GM21723 (cell line): ENCODE data around the gene CSTA.

Experiments
- ATAC-seq: cut with Tn5 transposase; IDR thresholded peaks from one replicate; pipeline ENCODE4 v1.9.1; 2021; ENCODE audit warnings: mild to moderate bottlenecking, moderate library complexity; ENCODE audit not compliant: unreplicated experiment

CSTA gene

GRCh38 chr3:122374034-122374433, 49.0 kb downstream of the CSTA start:
- no peak for ATAC-seq

DNA sequence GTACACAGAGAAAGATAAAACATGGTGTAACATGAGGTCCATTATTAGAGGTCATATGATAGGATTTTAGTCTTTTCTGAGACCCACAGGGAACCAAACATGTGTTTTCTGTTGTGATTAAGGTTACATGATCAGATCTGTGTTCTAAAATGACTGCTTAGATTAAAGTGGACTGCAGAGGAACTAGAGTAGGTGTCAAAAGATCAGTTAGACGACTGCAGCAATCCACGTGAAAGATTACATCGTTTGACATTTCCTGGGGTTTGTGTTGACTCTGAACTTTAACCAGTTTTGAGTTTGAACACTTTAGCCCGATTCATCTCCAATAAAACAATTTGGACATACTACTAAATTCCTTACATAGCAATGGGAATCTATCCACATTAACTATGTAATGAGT, 52.9 kb downstream of the CSTA start:
- no peak for ATAC-seq

DNA sequence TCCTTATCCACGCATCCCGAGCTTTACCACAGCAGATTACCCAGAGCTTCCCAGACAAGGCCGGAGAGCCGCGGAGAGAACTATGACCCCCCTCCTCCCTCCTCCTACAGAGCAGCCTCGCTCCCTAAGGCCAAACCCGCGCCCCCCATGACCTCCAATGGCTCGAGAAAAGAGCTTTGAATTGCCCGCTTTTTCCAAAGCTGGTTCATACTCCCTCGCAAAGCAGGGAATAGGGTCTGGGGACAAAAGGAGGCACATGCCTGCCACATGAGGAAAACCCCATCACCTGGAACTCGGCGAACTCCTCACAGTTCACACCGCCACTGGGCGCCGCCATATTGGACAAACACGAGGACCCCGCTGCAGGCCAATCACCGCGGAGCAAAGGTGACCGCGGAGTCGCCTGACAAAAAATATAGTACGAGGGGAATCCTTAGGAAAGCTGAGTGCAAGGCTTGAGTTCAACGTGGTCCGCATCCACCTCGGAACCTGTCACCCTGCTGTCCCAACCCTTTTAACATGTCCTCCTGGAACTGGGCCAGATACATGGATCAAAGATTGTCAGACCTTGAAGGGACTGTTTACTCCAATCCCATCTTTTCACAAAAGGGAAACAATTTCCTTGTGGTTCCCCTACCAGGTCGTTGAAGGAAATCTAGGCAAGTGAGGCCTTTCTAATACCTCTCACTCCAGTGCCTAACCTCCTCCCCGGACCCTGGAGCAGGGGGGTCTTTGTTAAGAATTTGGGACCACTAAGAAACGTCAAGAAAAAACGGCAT, 58.0 kb downstream of the CSTA start, which contains the start of gene MIX23:
Gene MIX23, minus strand, starts transcription at position 344 of the 779 bp plus-strand sequence. Its CDS starts 7 bp downstream, at position 337.
- peak; percentile 45 for ATAC-seq

- peak; percentile 88 for ATAC-seq
These were observed 59.0 kb downstream of the CSTA start, which contains the start of gene FAM162A for GRCh38 chr3:122383771-122384697. TSS of gene FAM162A (plus strand) at chr3:122384182. CDS start at chr3:122384266, 84 bp downstream.

- no peak for ATAC-seq
These were observed 62.7 kb downstream of the CSTA start for GRCh38 chr3:122387709-122388108.

DNA sequence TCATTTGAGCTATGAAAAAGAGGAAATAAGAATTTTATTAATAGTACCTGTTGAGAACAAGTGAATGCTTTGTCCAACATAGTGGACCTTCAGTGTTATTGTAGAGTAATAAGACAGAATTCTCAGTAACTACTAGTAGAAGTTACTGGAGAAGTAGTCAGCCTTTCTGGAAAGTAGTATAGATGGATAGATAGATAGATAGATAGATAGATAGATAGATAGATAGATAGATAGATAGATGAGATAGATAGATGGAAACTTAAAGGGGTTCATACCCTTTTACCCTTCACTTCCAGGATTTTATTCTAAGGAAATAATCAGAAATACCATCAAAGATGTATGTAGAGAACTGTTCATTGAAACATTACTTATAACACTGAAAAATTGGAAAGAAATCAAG, 64.1 kb downstream of the CSTA start:
- ATAC-seq, result no peak

- no peak for ATAC-seq
These were observed 64.8 kb downstream of the CSTA start for GRCh38 chr3:122389892-122390291.

DNA sequence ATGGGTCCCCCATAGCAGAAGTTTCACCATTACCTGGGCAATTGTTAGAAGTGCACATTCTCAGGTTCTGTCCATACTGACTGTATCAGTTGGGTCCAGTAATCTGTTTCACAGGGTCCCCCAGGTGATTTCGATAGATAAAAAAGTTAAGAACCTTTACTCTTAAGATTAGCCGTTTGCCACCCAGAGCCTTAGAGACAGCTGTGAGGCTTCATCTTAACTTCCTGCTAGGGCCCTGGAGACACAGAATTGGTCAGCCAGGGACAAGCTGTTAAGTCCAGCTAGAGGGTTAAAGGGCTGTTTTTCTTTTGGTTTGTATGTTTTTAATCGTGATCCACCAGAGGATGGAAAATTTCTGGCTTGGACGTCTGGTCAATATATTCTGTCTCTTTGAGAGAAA, 65.6 kb downstream of the CSTA start:
- no peak for ATAC-seq
